Stimulated activated CD4-positive, alpha-beta T cell treated with anti-CD3 and anti-CD28 coated beads, Interleukin-12 subunit alpha, Interleukin-12 subunit beta, amount 100 ng/mL, for 4 hours (primary cell): Measurements from ENCODE around the gene SPATC1L.
"Not testable (repeated sequence)": the region's sequence is repeated elsewhere in the genome, so short reads cannot be mapped to it uniquely, and the experiment has no call there.

Experiments used
- DNase-seq: peaks from one replicate; pipeline ENCODE4 v3.0.0-alpha.2; 2020

The SPATC1L gene

DNA sequence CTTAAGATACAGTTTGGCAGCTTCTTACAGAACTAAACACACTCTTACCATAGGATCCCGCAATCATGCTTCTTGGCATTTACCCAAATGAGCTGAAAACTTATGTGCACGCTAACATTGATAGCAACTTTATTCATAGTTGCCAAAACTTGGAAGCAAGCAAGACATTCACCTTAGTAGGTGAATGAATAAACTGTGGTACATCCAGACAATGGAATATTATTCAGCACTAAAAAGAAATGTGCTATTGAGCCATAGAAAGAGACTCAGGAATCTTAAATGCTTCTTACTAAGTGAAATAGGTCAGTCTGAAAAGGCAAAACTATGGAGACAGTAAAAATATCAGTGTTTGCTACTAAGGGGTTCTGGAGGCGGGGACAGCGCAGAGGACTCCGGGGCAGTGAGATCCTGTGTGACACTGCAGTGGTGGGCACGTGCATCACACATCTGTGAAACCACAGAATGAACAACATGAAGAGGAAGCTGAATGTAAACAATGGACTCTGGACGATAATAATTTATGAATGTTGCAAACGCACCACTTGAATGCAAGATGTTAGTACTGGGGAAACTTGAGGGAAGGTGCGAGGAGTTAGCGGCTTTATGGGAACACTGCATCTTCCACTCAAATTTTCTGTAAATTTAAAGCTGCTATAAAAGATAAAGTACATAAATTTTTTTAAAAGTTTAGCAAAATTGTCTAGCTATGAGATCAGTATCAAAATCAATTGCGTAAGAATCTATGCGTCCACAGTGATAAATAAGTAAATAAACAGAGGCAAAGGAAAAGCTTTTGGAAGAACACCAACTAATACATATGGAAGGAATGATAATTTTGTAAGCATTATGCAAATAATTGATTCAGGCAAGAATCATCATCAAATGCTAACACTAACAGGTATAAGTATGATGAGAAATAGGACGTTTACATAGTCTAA, 15.4 kb upstream of the SPATC1L start:
- DNase-seq = no peak

GRCh38 chr21:46196733-46197132, 12.5 kb upstream of the SPATC1L start:
- no peak for DNase-seq

DNA sequence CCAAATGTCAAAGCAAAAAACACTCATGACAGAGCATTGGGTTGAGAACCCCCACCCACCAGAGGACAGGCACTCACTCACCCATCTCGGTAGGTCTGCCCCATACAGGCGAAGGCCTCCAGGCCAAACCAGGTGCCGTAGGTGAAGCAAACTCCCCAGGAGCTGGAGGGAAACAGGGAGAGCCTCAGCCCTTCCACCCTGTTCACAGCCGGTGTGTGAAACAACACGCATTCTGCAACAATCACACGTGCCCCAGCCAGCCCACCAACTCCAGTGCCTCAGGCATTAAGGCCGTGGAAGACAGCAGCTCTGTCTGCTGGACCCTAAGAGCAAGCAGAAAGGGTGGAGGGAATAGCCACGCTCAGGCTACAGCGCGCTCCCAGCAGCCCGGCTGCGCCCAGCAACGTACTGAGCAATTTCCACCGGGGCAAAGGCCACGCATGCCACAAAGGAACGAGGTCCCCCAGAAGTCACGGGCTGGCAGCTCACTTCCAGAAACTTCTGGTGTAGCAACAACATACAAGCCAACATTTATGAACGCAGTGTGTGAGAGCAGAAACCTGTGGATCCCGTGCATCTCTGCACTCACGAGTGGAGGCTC, 11.4 kb upstream of the SPATC1L start:
- no peak for DNase-seq

GRCh38 chr21:46194374-46195334, 10.4 kb upstream of the SPATC1L start:
- DNase-seq = no peak

DNA sequence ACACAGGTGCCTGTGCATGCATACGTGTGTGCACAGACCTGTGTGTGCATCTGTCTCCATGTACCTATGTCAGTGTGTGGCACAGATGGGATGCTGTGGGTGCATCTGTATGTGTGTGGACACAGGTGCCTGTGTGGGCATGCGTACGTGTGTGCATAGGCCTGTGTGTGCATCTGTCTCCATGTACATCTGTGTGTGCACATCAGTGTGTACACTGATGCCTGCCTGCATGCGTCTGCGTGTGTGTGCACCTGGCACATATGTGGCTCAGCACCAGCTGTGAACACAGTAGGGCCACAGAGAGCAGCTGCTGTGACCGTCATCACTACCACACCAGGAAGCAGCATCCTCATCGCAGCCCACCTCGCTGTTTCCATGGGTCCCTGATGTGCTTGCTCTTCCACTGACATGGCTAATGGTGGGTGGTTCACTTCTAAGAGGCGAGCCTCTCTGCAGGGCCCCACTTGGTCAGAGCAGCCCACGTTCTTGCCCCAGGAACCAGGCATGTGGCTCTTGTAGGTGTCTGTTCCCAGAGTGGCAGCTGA, 9.6 kb upstream of the SPATC1L start:
- no peak for DNase-seq

DNA sequence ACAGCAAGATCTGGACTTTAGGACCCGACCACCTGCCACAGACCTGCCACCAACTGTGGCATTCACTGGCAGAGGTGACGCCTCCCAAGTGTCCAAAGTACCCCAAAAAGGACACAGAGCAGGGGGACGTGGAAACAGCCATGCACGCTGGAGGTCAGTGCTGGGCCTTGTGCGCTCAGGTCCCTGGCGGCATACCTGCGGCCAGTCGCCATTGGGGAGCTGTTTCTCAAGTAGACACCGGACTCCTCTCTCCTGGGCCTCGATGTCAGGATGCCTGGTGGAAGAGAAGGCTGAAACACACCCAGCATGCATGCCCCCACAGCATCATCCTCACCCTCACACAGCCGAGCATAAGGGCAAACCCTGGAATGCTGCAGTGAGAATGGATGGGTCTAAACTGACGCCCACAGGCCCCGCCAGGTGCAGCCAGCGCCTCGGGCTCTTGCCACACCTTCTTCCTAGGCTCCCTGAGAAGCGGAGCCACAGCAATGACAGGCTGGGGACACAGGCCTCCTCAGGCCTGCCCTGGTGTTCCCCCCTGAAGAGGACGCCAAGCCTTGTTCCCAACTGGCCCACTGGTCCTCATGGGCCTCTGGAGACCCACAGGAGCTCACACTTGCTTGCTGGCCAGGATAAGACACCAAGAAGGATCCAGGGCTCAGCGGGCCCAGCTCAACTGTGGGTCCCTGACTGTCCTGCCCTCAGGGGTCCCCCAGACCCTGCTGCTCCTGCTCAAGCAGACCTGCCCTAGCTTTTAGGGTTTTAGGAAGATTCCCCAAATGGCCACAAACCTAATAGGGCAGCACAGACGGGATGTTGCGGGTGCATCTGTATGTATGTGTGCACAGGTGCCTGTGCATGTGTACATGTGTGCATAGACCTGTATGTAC, 7.7 kb upstream of the SPATC1L start:
- no peak for DNase-seq

- DNase-seq = no peak
These were observed 7.0 kb upstream of the SPATC1L start for GRCh38 chr21:46191257-46191685.

GRCh38 chr21:46190491-46191131, 6.4 kb upstream of the SPATC1L start:
- DNase-seq = no peak

GRCh38 chr21:46189959-46190490, 5.8 kb upstream of the SPATC1L start:
- DNase-seq = no peak

- no peak for DNase-seq
These were observed 5.1 kb upstream of the SPATC1L start for GRCh38 chr21:46189213-46189958.

GRCh38 chr21:46188226-46189212, 4.3 kb upstream of the SPATC1L start:
- DNase-seq = no peak

DNA sequence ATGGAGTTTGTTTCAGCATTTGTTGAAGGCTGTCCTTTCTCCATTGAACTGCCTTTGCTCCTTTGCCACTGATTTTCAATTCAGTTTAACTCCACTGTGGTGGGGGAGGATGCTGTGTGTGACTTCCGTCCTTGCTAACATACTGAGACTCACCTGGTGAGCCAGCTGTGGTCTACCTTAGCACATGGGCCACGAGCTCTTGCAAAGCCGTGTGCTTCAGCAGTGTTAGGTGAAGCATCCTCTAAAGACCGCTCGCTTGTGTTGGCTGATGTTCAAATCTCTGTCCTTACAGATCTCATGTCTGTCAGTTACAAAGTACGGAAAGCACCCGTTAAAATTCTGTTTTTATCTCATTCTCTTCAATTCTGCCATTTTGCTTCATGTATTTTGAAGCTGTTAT, 3.6 kb upstream of the SPATC1L start:
- no peak for DNase-seq

- no peak for DNase-seq
These were observed 3.0 kb upstream of the SPATC1L start for GRCh38 chr21:46187261-46187660.

GRCh38 chr21:46185716-46186115, 1.5 kb upstream of the SPATC1L start:
- DNase-seq = no peak

GRCh38 chr21:46184625-46185555, 631 bp upstream of the SPATC1L start:
- peak; percentile 62 for DNase-seq

- DNase-seq = not testable (repeated sequence)
These were observed 836 bp downstream of the SPATC1L start for GRCh38 chr21:46183337-46183909.
